ENCODE data around the gene LDLRAD3.

GRCh38 chr11:36127550-36127949 is 183.7 kb downstream of the LDLRAD3 start:
- TF ChIP-seq POLR2A (IDR thresholded peaks at IDR 0.05) (no peak), CTCF (IDR thresholded peaks at IDR 0.05) (no peak), EP300 (IDR thresholded peaks at IDR 0.05) (no peak)

Measured in ovary (tissue), 3 donors.